ENCODE measurements around the gene SLX4IP. TPM values are rescaled to one million over a fixed set of nuclear protein-coding genes. Genes with fewer than 3 reads are reported as not detected.

The SLX4IP gene
- total RNA-seq, 3 donors from 2014 or later: 5.7 to 9.7 (median 7.7) TPM

DNA sequence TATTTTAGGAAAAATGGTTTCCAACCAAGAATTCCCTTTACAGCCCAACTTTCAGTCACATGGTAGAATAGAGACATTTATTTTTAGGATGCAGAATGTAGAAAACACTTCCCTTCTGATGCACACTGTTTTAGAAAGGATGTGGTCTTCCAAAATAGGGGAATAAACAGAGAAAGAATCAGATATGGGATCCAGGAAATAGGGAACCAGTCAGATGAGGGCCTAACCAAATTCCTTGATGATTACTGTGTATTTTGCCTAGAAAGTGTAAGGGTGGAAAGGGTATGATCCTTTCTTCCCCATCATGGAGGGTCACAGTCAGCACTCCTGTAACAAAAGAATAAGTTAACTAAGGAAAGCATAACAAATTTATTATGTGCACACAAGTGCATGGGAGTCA is 27.4 kb downstream of the SLX4IP start:
- no peaks in the 10 kb centered on the region for H3K4me1 ChIP-seq (ENCODE audit: low read depth)
- no peaks in the 10 kb centered on the region for H3K9me3 ChIP-seq
- TF ChIP-seq, protein P1, sequence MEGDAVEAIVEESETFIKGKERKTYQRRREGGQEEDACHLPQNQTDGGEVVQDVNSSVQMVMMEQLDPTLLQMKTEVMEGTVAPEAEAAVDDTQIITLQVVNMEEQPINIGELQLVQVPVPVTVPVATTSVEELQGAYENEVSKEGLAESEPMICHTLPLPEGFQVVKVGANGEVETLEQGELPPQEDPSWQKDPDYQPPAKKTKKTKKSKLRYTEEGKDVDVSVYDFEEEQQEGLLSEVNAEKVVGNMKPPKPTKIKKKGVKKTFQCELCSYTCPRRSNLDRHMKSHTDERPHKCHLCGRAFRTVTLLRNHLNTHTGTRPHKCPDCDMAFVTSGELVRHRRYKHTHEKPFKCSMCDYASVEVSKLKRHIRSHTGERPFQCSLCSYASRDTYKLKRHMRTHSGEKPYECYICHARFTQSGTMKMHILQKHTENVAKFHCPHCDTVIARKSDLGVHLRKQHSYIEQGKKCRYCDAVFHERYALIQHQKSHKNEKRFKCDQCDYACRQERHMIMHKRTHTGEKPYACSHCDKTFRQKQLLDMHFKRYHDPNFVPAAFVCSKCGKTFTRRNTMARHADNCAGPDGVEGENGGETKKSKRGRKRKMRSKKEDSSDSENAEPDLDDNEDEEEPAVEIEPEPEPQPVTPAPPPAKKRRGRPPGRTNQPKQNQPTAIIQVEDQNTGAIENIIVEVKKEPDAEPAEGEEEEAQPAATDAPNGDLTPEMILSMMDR (IDR thresholded peaks at IDR 0.05): no peak
- no peak overlapping the region for H3K4me3 ChIP-seq
- no peaks in the 10 kb centered on the region for H3K36me3 ChIP-seq (ENCODE audit: low read depth)
- DNase-seq (no peak), ATAC-seq (no peak)
- intact Hi-C loops (cut with DNase I, micrococcal nuclease): loop anchor here in 1 of 2 donors (10.0 kb wide), 1 partner anchor 82 kb away; no protein-coding TSS in a partner anchor

DNA sequence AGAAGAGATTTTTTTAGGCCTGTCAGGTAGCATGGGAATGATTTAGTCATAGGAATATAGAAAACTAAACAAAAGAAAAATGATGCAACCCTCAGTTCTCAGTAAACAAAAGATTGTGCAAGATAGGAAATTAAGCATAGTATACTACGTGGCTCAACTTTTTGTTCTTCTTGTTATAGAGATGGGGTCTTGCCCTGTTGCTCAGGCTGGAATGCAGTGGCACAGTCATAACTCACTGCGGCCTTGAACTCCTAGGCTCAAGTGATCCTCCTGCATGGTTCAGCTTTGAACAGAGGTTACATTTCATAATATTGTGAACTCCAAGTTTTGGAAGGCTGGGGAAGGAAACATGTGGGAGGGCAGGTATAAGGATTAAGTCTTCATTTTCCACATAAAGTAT is 28.5 kb downstream of the SLX4IP start:
- Histone ChIP-seq H3K9me3 (no peaks in the 10 kb centered on the region), H3K4me1 (ENCODE audit: low read depth) (no peaks in the 10 kb centered on the region), H3K4me3 (no peak overlapping the region), H3K36me3 (ENCODE audit: low read depth) (no peaks in the 10 kb centered on the region)
- ATAC-seq (no peak), DNase-seq (no peak)
- TF ChIP-seq, protein P1 (IDR thresholded peaks at IDR 0.05): no peak
- intact Hi-C loops (cut with DNase I, micrococcal nuclease): loop anchor here in 1 of 2 donors (10.0 kb wide), 1 partner anchor 81 kb away; no protein-coding TSS in a partner anchor

DNA sequence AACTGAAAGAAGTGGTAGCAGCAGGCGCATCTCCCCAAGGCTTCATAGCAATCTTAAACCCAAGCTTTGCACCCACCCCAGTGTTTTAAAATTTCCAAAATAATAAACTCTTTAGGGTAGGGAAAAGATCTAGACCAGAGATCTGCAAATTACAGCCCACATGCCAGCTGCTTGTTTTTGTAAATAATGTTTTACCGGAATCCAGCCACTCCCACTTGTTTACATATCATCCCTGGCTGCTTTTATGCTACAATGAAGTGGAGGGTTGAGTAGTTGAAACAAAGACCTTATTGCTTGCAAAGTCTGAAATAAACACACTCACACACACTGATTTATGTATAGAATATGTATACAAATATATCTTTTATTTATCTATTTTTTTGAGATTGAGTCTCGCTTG is 30.0 kb downstream of the SLX4IP start:
- ATAC-seq: no peak
- H3K4me1 ChIP-seq (ENCODE audit: low read depth): no peaks in the 10 kb centered on the region
- TF ChIP-seq, protein P1 (IDR thresholded peaks at IDR 0.05): no peak
- H3K36me3 ChIP-seq (ENCODE audit: low read depth): no peaks in the 10 kb centered on the region
- DNase-seq: no peak
- intact Hi-C loops (cut with DNase I, micrococcal nuclease): loop anchor here in 1 of 2 donors (10.0 kb wide), 1 partner anchor 80 kb away; no protein-coding TSS in a partner anchor
- no peak overlapping the region for H3K4me3 ChIP-seq
- H3K9me3 ChIP-seq: no peaks in the 10 kb centered on the region

DNA sequence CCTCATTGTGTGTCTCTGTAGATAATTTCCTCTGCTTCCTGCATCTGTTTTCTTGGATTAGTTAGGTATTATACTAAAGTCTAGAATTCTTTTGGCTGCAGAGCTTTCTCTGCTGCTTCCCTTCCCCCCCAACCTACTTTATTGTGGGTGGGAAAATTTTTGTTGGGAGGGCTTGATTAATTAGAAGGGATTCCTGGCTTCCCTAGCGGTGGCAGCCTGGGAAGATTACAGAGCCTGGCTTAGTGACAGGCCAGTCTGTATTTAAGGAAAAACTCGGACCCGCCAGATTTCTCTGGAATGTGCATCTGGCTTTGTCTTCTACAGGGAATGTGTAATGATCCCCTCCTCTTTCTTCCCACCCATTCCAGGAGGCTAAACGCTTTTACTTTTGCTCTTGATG is 31.2 kb downstream of the SLX4IP start:
- Histone ChIP-seq H3K36me3 (ENCODE audit: low read depth) (no peaks in the 10 kb centered on the region), H3K9me3 (no peaks in the 10 kb centered on the region), H3K4me1 (ENCODE audit: low read depth) (no peaks in the 10 kb centered on the region), H3K4me3 (no peak overlapping the region)
- TF ChIP-seq, protein P1 (IDR thresholded peaks at IDR 0.05): no peak
- intact Hi-C loops (cut with DNase I, micrococcal nuclease): loop anchor here in 1 of 2 donors (10.0 kb wide), 1 partner anchor 78 kb away; no protein-coding TSS in a partner anchor
- DNase-seq: no peak
- no peak for ATAC-seq

DNA sequence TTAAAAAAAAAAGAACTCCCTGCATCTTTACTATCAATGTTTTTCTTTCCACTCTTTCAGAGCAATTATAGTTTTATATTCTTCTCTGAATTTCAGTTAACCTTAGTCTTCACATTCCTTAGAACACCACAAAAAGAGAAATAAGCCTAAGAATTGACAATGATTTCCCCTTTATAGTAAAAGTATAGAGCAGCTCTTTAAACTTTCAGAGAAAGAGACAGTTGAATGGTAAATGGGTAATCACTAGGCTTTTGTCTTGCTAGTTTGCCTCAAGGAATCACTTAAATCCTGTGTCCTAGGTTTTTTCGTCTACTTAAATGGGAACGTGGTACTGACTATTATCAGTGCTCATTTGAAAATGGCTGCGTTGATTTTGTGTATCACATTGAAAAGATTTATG is 31.8 kb downstream of the SLX4IP start:
- H3K36me3 ChIP-seq (ENCODE audit: low read depth): no peaks in the 10 kb centered on the region
- intact Hi-C loops (cut with DNase I, micrococcal nuclease): loop anchor here in 1 of 2 donors (10.0 kb wide), 1 partner anchor 78 kb away; no protein-coding TSS in a partner anchor
- no peaks in the 10 kb centered on the region for H3K4me1 ChIP-seq (ENCODE audit: low read depth)

More for the DNA sequence above, 31.8 kb downstream of the SLX4IP start:
- H3K9me3 ChIP-seq: no peaks in the 10 kb centered on the region
- TF ChIP-seq, protein P1 (IDR thresholded peaks at IDR 0.05): no peak
- no peak overlapping the region for H3K4me3 ChIP-seq
- ATAC-seq: no peak
- DNase-seq: no peak

Data from mucosa of descending colon (tissue), 3 donors.